Heart left ventricle (tissue), 16 donors: Measurements from ENCODE around the gene OSTM1. TPM values are rescaled to one million over a fixed set of nuclear protein-coding genes. Genes with fewer than 3 reads are reported as not detected.

ENCODE experiments used
- ATAC-seq, 4 donors: fragments of 200-7000 bp; cut with Tn5 transposase; one replicate each; pipeline ENCODE4 v1.9.1; 2020 to 2022; ENCODE audit warnings: moderate library complexity in 4 of 4, mild to moderate bottlenecking in 3 of 4, moderate number of reproducible peaks in 1 of 4
- DNase-seq, 5 donors: peaks; one replicate each; pipeline ENCODE4 v3.0.0-alpha.2; 2020
- H3K27ac ChIP-seq, 12 donors: fragments of 200-600 bp; sonication (generic) in 4 of 12; one replicate each; pipeline versions ENCODE4 v1.5.0 to v1.8.0; 2016 to 2022; ENCODE audit warnings: mild to moderate bottlenecking in 2 of 12
- H3K27me3 ChIP-seq, 9 donors: fragments of 200-600 bp; sonication (generic) in 2 of 9; one replicate each; pipeline versions ENCODE4 v1.5.1 to v1.8.0; 2016 to 2022; ENCODE audit warnings: mild to moderate bottlenecking in 3 of 9
- H3K36me3 ChIP-seq, 9 donors: fragments of 200-600 bp; sonication (generic) in 2 of 9; one replicate each; pipeline versions ENCODE4 v1.5.0 to v1.8.0; 2018 to 2022; ENCODE audit warnings: mild to moderate bottlenecking in 2 of 9
- H3K4me1 ChIP-seq, 12 donors: fragments of 200-600 bp; sonication (generic) in 4 of 12; one replicate each; pipeline versions ENCODE4 v1.5.0 to v1.8.0; 2016 to 2022; ENCODE audit warnings: mild to moderate bottlenecking in 3 of 12
- H3K4me3 ChIP-seq, 12 donors: fragments of 200-600 bp; sonication (generic) in 4 of 12; one replicate each; pipeline versions ENCODE4 v1.5.0 to v1.8.0; 2017 to 2022; ENCODE audit warnings: mild to moderate bottlenecking in 9 of 12, moderate library complexity in 4 of 12
- H3K9me3 ChIP-seq, 12 donors: fragments of 200-600 bp; sonication (generic) in 4 of 12; one replicate each; pipeline versions ENCODE4 v1.5.0 to v1.8.0; 2016 to 2022; ENCODE audit warnings: mild to moderate bottlenecking in 1 of 12
- CTCF ChIP-seq, 12 donors: fragments of 200-600 bp; sonication (generic) in 4 of 12; IDR thresholded peaks; one replicate each; pipeline versions ENCODE4 v1.5.0 to v1.8.0; 2018 to 2022; ENCODE audit warnings: antibody characterized with exemption in 12 of 12, mild to moderate bottlenecking in 5 of 12
- POLR2A ChIP-seq, 2 donors: fragments of 450-650 bp; IDR thresholded peaks; one replicate each; pipeline ENCODE4 v1.6.1; 2017; ENCODE audit warnings: antibody characterized with exemption in 2 of 2, mild to moderate bottlenecking in 2 of 2, moderate library complexity in 2 of 2
- WGBS, 4 donors: extraction: QIAGEN DNeasy Blood & Tissue Kit in 2 of 4; methylation state at CpG; one replicate each; pipeline versions ENCODE4 v1.1.5 to v1.1.7; 2013 to 2018; 5-methylcytosine and 5-hydroxymethylcytosine counted together
- intact Hi-C, 10 donors: fragments of 100-400 bp; cut with DNase I; formaldehyde crosslinking; loops; one replicate each; pipeline versions ENCODE4 v1.11.1 to v1.14.2; 2022
- long read RNA-seq, 3 donors: library from polyadenylated mRNA; unstranded; transcript quantifications; one replicate each; pipeline ENCODE4 v2.0.0, GENCODE V29; 2020 to 2021
- polyA plus RNA-seq, 2 donors: library from polyadenylated mRNA; stranded (reverse); fragments of 200-250 nt; gene quantifications; one replicate each; pipeline ENCODE4 v1.2.3, GENCODE V29; 2013
- total RNA-seq, 9 donors: library from RNA; depleted of rRNA in 2 of 9; stranded (reverse); fragments of >200 nt in 2 of 9; fragmentation: NEBNext Ultra II Directional in 3 of 9; extraction: Animal tissue kit (Norgen Biotek cat#: 25700) in 3 of 9; gene quantifications; one replicate each; pipeline versions ENCODE4 v1.1.0 to v1.2.4, GENCODE V29; 2016 to 2023
- donor health status: ischemic (EF 13 %, LVEDD 7.1; RV severe dilation, severe dysfunction).
- donor health status: healthy with polysubstance abuse.
- donor health status: DM: no; HTN: yes; CAD: no.
- donor health status: DM: no; HTN: no; CAD: no.
- donor health status: ischemic (EF 25% LVEDD 6.9; RV normal size, moderate dysfunction).
- donor health status: ischemic (EF 25% LVEDD 5.7; RV mildly dilated, moderate dysfunction).
- donor health status: healthy.
- donor health status: DM: yes; HTN: yes; CAD: no.
- donor health status: ischemic (EF 35%, LVEDD 5.7; RV mildly dilated, moderate dysfunction).
- donor health status: nonischemic (EF 11% LVEDD 7.7; RV severe dilation, severe dysfunction).
- donor health status: DM: yes; HTN: yes; CAD: no.
- donor health status: PGD.
- donor health status: ischemic (EF 29% LVEDD 5.4; RV normal size, mild dysfunction).
- donor health status: nonischemic (EF 23%, LVEDD 6.1; RV moderate dilation, normal function).

Gene OSTM1
- total RNA-seq (10 to 100 TPM; 29.3 to 69.3 (median 45.3) TPM), polyA plus RNA-seq (10 to 100 TPM; 19.0 to 30.1 TPM)
- long read RNA-seq, donor 1, full-length matches to known transcripts, result 64 of 73 reads
- long read RNA-seq, donor 1, partial matches to known transcripts, result 1 of 73 reads
- long read RNA-seq, donor 1, other reads (novel, unspliced or antisense), result 8 of 73 reads
- long read RNA-seq, donor 2, full-length matches to known transcripts, result 205 of 231 reads
- long read RNA-seq, donor 2, partial matches to known transcripts, result 8 of 231 reads
- long read RNA-seq, donor 2, other reads (novel, unspliced or antisense), result 18 of 231 reads
- long read RNA-seq, donor 3, full-length matches to known transcripts, result 114 of 131 reads
- long read RNA-seq, donor 3, partial matches to known transcripts, result 3 of 131 reads
- long read RNA-seq, donor 3, other reads (novel, unspliced or antisense), result 14 of 131 reads

DNA sequence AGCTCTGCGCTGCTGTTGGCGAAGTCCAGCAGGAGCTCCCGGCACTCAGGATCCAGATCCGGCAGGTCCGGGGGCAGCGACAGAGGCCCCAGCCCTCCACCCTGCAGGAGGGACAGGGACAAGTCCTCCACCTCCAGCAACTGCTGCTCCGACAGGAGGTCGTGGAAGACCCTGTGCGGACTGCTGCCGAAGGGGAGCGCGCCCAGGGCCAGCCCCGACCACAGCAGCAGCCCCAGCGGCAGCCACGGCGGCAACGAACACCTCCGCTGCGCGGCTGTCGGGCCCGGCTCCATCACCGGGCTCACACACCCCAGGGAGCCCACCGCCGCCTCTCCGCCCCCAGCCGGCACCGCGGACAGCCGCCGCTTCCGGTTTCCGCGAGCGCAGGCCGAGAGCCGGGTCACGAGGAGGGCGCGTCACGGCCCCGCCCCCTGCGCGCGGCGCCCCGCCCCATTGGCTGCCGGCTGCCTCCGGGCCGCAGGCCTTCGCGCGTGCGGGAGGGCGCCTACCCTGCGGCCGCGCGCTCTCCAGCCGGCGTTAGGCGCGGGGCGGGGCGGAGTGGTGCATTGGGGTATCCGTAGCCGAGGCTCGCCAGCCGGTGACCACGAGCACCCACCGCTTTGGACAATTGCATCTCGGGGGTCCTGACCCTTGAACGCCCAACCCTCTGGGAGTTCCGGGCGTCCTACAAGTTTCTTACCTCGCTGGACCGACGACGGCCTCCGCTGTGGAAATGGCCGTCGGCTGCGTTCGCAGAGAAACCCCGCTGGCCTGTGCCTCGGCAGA is at the start of gene OSTM1:
Gene OSTM1, minus strand, starts transcription at position 383 of the 786 bp plus-strand sequence. Its CDS starts 90 bp downstream, at position 293.
- H3K9me3 ChIP-seq, result no peaks in the 10 kb centered on the region
- no peaks in the 10 kb centered on the region for H3K27me3 ChIP-seq
- peak in 1 of 2 donors; percentile 89 for TF ChIP-seq POLR2A (IDR thresholded peaks at IDR 0.05)
- no peak for TF ChIP-seq CTCF (IDR thresholded peaks at IDR 0.05)
- DNase-seq, result peak; percentile 91 to 97 (median 93)
- peaks cover 0 to 18% (median 14%) of the 10 kb centered on the region in 12 donors for H3K4me1 ChIP-seq
- H3K27ac ChIP-seq, result peak within 1 kb of the TSS in 11 of 12 donors; percentile 70 to 91 (median 84)
- WGBS, 4 donors, result 0 to 1% (median 0%) methylated on average over 30 to 86 of the region's 86 CpGs
- peak; percentile 96 to 100 (median 99) for ATAC-seq
- H3K36me3 ChIP-seq, result no peaks in the 10 kb centered on the region
- peak within 1 kb of the TSS; percentile 56 to 100 (median 96) for H3K4me3 ChIP-seq
- intact Hi-C loops, result loop anchor here in 3 of 10 donors (2.0 to 10.0 kb wide), 3 partner anchors 110 to 186 kb away; partner anchors contain the start of genes SEC63 (in 1 of the 3) and SNX3 (in 1 of the 3)

DNA sequence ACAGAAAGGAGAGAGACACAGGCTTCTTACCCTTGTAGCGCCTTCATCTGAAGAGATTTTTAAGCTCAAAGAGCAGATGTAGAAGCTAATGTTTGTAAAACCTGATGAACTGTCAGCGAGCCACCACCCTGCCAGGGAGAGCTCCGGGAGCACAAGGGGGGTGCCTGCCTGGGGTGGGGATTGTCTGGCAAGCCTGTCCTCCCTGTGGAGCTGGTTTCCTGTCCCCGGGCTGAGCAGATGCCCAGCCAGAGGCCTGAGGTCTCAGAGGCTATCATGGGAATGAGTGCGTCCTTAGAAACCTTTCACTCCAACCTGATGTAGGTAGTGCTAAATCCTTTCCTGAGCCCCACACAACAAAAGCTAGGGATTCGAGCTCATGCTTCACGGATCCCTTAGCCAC is 49.4 kb upstream of the OSTM1 start:
- DNase-seq (no peak), ATAC-seq (no peak)
- TF ChIP-seq CTCF (IDR thresholded peaks at IDR 0.05) (no peak), POLR2A (IDR thresholded peaks at IDR 0.05) (no peak)
- Histone ChIP-seq H3K27ac (no peak overlapping the region), H3K9me3 (no peaks in the 10 kb centered on the region), H3K4me1 (peaks cover 0 to 10% (median 5%) of the 10 kb centered on the region in 12 donors), H3K27me3 (peaks cover 18 to 98% (median 61%) of the 10 kb centered on the region in 9 donors), H3K4me3 (no peak overlapping the region), H3K36me3 (no peaks in the 10 kb centered on the region)
- 21 to 33% (median 31%) methylated on average over 7 of the region's 7 CpGs for WGBS, 4 donors
- intact Hi-C loops, result no loop called here

GRCh38 chr6:108123481-108123929 is 49.0 kb upstream of the OSTM1 start:
- DNase-seq (no peak), ATAC-seq (no peak)
- WGBS, 4 donors, result 16 to 34% (median 27%) methylated on average over 13 of the region's 13 CpGs
- Histone ChIP-seq H3K36me3 (no peaks in the 10 kb centered on the region), H3K27ac (no peak overlapping the region), H3K9me3 (no peaks in the 10 kb centered on the region), H3K27me3 (peaks cover 18 to 94% (median 65%) of the 10 kb centered on the region in 9 donors), H3K4me1 (peaks cover 0 to 13% (median 9%) of the 10 kb centered on the region in 12 donors), H3K4me3 (no peak overlapping the region)
- TF ChIP-seq CTCF (IDR thresholded peaks at IDR 0.05), result no peak
- no peak for TF ChIP-seq POLR2A (IDR thresholded peaks at IDR 0.05)
- intact Hi-C loops, result no loop called here
